PC-9 (cell line): ENCODE measurements around the gene ACSL1. TPM values are rescaled to one million over a fixed set of nuclear protein-coding genes. Genes with fewer than 3 reads are reported as not detected.

ENCODE experiments used
- BruUV-seq: library from RNA; stranded (reverse); fragments of 400-500 nt; replicated peaks from 2 replicates; lab custom pipeline; 2021; lab: Mats Ljungman, UMichigan
- CTCF ChIA-PET: fragments of 300-600 bp; sonication (Branson Sonifier 250); formaldehyde crosslinking; loops from one replicate; lab custom pipeline; 2022; ENCODE audit warnings: antibody characterized with exemption; lab: Charles Lee
- POLR2A ChIA-PET: fragments of 300-600 bp; sonication (Branson Sonifier 250); formaldehyde crosslinking; loops from one replicate; lab custom pipeline; 2022; ENCODE audit warnings: antibody characterized with exemption; ENCODE audit not compliant: unreplicated experiment; lab: Charles Lee
- DNase-seq, 2 experiments: peaks; one replicate each; pipeline versions ENCODE4 v3.0.0 to v3.0.0-alpha.2; 2015 to 2022; ENCODE audit warnings: mixed read lengths in 1 of 2
- H2AFZ ChIP-seq: fragments of 200-600 bp; sonication (generic); 2 replicates; pipeline ENCODE4 v1.8.1; 2017; ENCODE audit warnings: antibody characterized with exemption
- H3F3A ChIP-seq: fragments of 200-600 bp; sonication (generic); 2 replicates; pipeline ENCODE4 v1.8.1; 2017; ENCODE audit warnings: antibody characterized with exemption, mild to moderate bottlenecking, low read depth; ENCODE audit not compliant: insufficient read depth
- H3K27ac ChIP-seq: fragments of 200-600 bp; sonication (generic); 2 replicates; pipeline ENCODE4 v1.6.1; 2016; ENCODE audit warnings: mixed run types
- H3K27me3 ChIP-seq: fragments of 200-600 bp; sonication (generic); 2 replicates; pipeline ENCODE4 v1.6.1; 2016; ENCODE audit warnings: low read depth, mixed run types; ENCODE audit not compliant: insufficient read depth
- H3K36me3 ChIP-seq: fragments of 200-600 bp; sonication (generic); 2 replicates; pipeline ENCODE4 v1.6.1; 2016; ENCODE audit warnings: low read depth, mixed run types
- H3K4me1 ChIP-seq: fragments of 200-600 bp; sonication (generic); replicated peaks from 2 replicates; pipeline ENCODE4 v1.6.1; 2016; ENCODE audit warnings: mixed run types; ENCODE audit not compliant: insufficient read depth
- H3K4me2 ChIP-seq: fragments of 200-600 bp; sonication (generic); 2 replicates; pipeline ENCODE4 v1.6.1; 2017; ENCODE audit warnings: mixed run types
- H3K4me3 ChIP-seq: fragments of 200-600 bp; sonication (generic); 2 replicates; pipeline ENCODE4 v1.6.1; 2016; ENCODE audit warnings: mixed run types
- H3K79me2 ChIP-seq: fragments of 200-600 bp; sonication (generic); 2 replicates; pipeline ENCODE4 v1.6.1; 2017; ENCODE audit warnings: low read depth, mixed run types
- H3K9me2 ChIP-seq: fragments of 200-600 bp; sonication (generic); 2 replicates; pipeline ENCODE4 v1.8.1; 2017; ENCODE audit warnings: mild to moderate bottlenecking; ENCODE audit not compliant: insufficient read depth
- H3K9me3 ChIP-seq: fragments of 200-600 bp; sonication (generic); 2 replicates; pipeline ENCODE4 v1.8.1; 2016; ENCODE audit warnings: low read depth; ENCODE audit not compliant: insufficient read depth
- H4K20me1 ChIP-seq: fragments of 200-600 bp; sonication (generic); 2 replicates; pipeline ENCODE4 v1.8.1; 2017; ENCODE audit not compliant: insufficient read depth
- CTCF ChIP-seq: fragments of 200-600 bp; sonication (generic); conservative IDR thresholded peaks from 2 replicates; pipeline ENCODE4 v1.6.1; 2017; ENCODE audit warnings: mixed run types, antibody characterized with exemption, mild to moderate bottlenecking, moderate library complexity
- EZH2 ChIP-seq: fragments of 200-600 bp; sonication (generic); IDR thresholded peaks from 2 replicates; pipeline ENCODE4 v1.8.0; 2017; ENCODE audit warnings: antibody characterized with exemption, low read depth
- intact Hi-C: fragments of 100-400 bp; cut with micrococcal nuclease; formaldehyde crosslinking; loops from one replicate; pipeline ENCODE4 v1.10.0; 2022; ENCODE audit not compliant: unreplicated experiment
- total RNA-seq: library from RNA; stranded (reverse); gene quantifications from 2 replicates; pipeline ENCODE4 v1.2.3, GENCODE V29; 2021

The ACSL1 gene
- total RNA-seq, 1 experiment from 2014 or later = 96.6 TPM

- H3F3A ChIP-seq = no peaks in the 10 kb centered on the region
- BruUV-seq = no TSS peak
- no peaks in the 10 kb centered on the region for H3K27me3 ChIP-seq
- CTCF ChIA-PET = no interaction called here
- POLR2A ChIA-PET = no interaction called here
- no peaks in the 10 kb centered on the region for H3K9me3 ChIP-seq
- intact Hi-C loops = no loop called here
- H3K4me1 ChIP-seq = no peaks in the 10 kb centered on the region
- H4K20me1 ChIP-seq = no peaks in the 10 kb centered on the region
- no peak overlapping the region for H3K27ac ChIP-seq
- no peaks in the 10 kb centered on the region for H3K36me3 ChIP-seq
- H3K4me2 ChIP-seq = no peak overlapping the region
- H3K4me3 ChIP-seq = no peak overlapping the region
- no peaks in the 10 kb centered on the region for H3K9me2 ChIP-seq
- TF ChIP-seq EZH2 = no peak
- no peak for TF ChIP-seq CTCF
- DNase-seq = no peak
- H3K79me2 ChIP-seq = no peaks in the 10 kb centered on the region
- H2AFZ ChIP-seq = no peak overlapping the region
Measured at GRCh38 chr4:184768296-184768695, 57.5 kb downstream of the ACSL1 start.

GRCh38 chr4:184766446-184766845, 59.3 kb downstream of the ACSL1 start:
- no peak overlapping the region for H3K27ac ChIP-seq
- H3F3A ChIP-seq = no peaks in the 10 kb centered on the region
- no peaks in the 10 kb centered on the region for H3K9me3 ChIP-seq
- no peaks in the 10 kb centered on the region for H4K20me1 ChIP-seq
- no TSS peak for BruUV-seq
- H3K27me3 ChIP-seq = no peaks in the 10 kb centered on the region
- intact Hi-C loops = no loop called here
- no peaks in the 10 kb centered on the region for H3K4me1 ChIP-seq
- H3K4me3 ChIP-seq = no peak overlapping the region
- DNase-seq = no peak
- H3K4me2 ChIP-seq = no peak overlapping the region
- ChIA-PET POLR2A (no interaction called here), CTCF (no interaction called here)
- no peak for TF ChIP-seq EZH2
- TF ChIP-seq CTCF = no peak
- H3K36me3 ChIP-seq = no peaks in the 10 kb centered on the region
- H3K79me2 ChIP-seq = no peaks in the 10 kb centered on the region
- H2AFZ ChIP-seq = no peak overlapping the region
- no peaks in the 10 kb centered on the region for H3K9me2 ChIP-seq

DNA sequence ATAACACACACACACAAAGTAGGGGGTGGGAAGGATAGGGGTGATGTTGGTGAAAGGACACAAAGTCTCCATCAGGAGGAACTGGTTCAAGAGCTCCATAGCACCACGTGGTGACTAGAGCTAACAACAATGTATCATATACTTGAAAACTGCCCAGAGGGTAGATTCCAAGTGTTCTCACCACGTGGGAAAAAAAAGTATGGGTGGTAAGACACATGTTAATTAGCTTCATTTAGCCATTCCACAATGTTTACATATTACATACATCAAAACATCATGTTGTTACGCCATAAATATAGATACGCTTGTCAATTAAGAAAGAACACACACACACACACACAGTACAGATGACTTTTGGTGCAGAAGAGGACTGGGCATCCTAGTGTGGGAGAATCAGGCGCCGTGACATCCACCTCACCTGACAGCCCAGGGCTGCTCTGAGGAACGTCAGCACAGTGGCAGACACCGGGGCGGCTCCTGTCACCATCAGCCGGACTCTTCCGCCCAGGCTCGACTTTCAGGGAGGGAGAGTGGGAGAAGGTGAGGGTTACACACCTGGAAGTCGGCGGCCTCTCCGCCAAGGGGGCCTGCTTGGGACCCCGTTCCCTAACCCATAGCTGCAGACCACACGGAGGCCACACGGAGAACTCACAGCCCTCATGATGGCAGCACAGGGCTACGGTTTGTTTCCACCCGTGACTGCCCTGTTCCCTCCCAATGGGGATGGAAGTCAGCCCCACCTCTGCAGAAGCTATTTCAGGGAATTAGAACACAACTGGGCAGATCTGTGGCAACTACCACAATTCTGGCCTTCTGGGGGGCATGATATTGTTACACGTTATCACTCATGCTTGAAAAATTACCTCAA, 60.1 kb downstream of the ACSL1 start:
- BruUV-seq = no TSS peak
- H3K79me2 ChIP-seq = no peaks in the 10 kb centered on the region
- no peak overlapping the region for H3K4me2 ChIP-seq
- no peak for DNase-seq
- H3K4me1 ChIP-seq = no peaks in the 10 kb centered on the region
- POLR2A ChIA-PET = no interaction called here
- no peaks in the 10 kb centered on the region for H4K20me1 ChIP-seq
- H3K36me3 ChIP-seq = no peaks in the 10 kb centered on the region
- H3K9me2 ChIP-seq = no peaks in the 10 kb centered on the region
- no peaks in the 10 kb centered on the region for H3K9me3 ChIP-seq
- H3K27me3 ChIP-seq = no peaks in the 10 kb centered on the region
- H3F3A ChIP-seq = no peaks in the 10 kb centered on the region
- TF ChIP-seq EZH2 (no peak), CTCF (no peak)
- intact Hi-C loops = no loop called here
- H3K4me3 ChIP-seq = no peak overlapping the region
- H3K27ac ChIP-seq = no peak overlapping the region
- CTCF ChIA-PET = no interaction called here
- no peak overlapping the region for H2AFZ ChIP-seq
